Measurements from ENCODE around the gene TRPC4.

Gene TRPC4

DNA sequence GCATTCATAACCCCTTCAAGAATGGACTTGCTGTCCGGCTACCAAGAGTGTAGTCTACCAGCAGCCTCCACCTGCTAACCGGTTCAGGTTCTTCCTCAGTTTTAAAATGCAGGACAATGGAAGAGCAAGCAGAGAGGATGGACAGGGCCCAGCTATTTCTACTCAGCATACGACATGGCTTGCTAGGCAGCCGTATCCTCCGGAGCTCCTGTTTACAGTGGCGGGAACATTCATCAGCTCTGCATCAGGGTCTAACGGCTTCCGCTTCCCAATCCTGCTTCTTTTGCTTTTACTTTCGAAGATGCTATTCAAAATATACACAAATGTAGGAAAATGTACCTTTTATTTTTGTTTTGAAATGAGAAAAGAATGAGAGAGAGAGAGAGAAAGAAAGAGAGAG lies 118.5 kb downstream of the TRPC4 start:
- in situ Hi-C loops (cut with HindIII; ENCODE audit: low pct_unique_long_range_greater_than_20kb, low sequenced_read_pairs) = no loop called here
- no peak for TF ChIP-seq JUND (IDR thresholded peaks at IDR 0.05; ENCODE audit: low read depth)
- DNase-seq (ENCODE audit: low read depth in 1 of 2, low spot score in 1 of 2) = no peak

- no peak for DNase-seq (ENCODE audit: low read depth in 1 of 2, low spot score in 1 of 2)
- TF ChIP-seq JUND (IDR thresholded peaks at IDR 0.05; ENCODE audit: low read depth) = no peak
- in situ Hi-C loops (cut with HindIII; ENCODE audit: low pct_unique_long_range_greater_than_20kb, low sequenced_read_pairs) = no loop called here
These were observed 120.7 kb downstream of the TRPC4 start for GRCh38 chr13:37748913-37749312.

GRCh38 chr13:37747071-37747612 lies 122.4 kb downstream of the TRPC4 start:
- DNase-seq (ENCODE audit: low read depth in 1 of 2, low spot score in 1 of 2) = no peak

DNA sequence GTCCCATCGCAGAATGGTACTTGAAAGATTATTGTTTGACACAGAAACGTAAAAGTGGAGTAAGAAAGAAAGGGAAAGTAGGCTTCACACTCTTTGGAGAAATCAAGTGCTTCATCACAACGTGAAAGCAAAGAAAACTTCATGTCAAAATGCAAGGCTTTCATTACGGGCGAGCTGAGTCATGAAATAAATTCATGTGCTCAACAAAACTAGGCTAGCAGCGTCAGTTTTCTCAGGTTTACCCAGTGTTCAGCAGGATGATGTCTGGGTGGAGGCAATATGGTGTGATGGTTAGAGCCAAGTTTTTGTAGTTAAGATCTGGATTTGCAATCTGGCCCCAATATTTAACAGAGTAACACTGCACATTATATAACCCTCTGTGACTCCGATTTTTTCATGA lies 128.0 kb downstream of the TRPC4 start:
- in situ Hi-C loops (cut with HindIII; ENCODE audit: low pct_unique_long_range_greater_than_20kb, low sequenced_read_pairs) = no loop called here
- TF ChIP-seq JUND (IDR thresholded peaks at IDR 0.05; ENCODE audit: low read depth) = no peak
- no peak for DNase-seq (ENCODE audit: low read depth in 1 of 2, low spot score in 1 of 2)

More at GRCh38 chr13:37747071-37747612, 122.4 kb downstream of the TRPC4 start:
- no peak for TF ChIP-seq JUND (IDR thresholded peaks at IDR 0.05; ENCODE audit: low read depth)
- in situ Hi-C loops (cut with HindIII; ENCODE audit: low pct_unique_long_range_greater_than_20kb, low sequenced_read_pairs) = no loop called here

- DNase-seq (ENCODE audit: low read depth in 1 of 2, low spot score in 1 of 2) = no peak
- in situ Hi-C loops (cut with HindIII; ENCODE audit: low pct_unique_long_range_greater_than_20kb, low sequenced_read_pairs) = no loop called here
- no peak for TF ChIP-seq JUND (IDR thresholded peaks at IDR 0.05; ENCODE audit: low read depth)
These were observed 133.5 kb downstream of the TRPC4 start for GRCh38 chr13:37736045-37736444.

DNA sequence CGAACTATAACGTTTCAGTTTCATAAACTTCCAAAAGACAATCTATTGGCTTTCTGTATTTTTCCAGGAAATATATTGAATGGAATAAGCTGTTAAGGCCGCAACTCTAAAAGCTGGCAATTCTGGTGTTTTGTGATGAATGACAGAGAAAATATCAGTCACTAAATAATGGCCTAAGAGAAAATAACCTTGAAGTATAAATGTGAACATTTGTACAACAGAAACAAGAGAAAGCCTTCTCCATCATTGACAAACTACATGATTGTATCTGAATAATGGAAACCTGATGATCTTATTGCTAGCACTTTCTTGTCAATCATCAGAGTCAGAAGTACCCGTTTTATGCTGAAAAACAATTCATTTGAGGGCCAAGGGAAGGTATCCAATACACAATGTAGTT lies 134.3 kb downstream of the TRPC4 start:
- no peak for DNase-seq (ENCODE audit: low read depth in 1 of 2, low spot score in 1 of 2)
- in situ Hi-C loops (cut with HindIII; ENCODE audit: low pct_unique_long_range_greater_than_20kb, low sequenced_read_pairs) = no loop called here
- no peak for TF ChIP-seq JUND (IDR thresholded peaks at IDR 0.05; ENCODE audit: low read depth)

GRCh38 chr13:37729876-37730275 lies 139.7 kb downstream of the TRPC4 start:
- DNase-seq (ENCODE audit: low read depth in 1 of 2, low spot score in 1 of 2) = no peak
- TF ChIP-seq JUND (IDR thresholded peaks at IDR 0.05; ENCODE audit: low read depth) = no peak
- in situ Hi-C loops (cut with HindIII; ENCODE audit: low pct_unique_long_range_greater_than_20kb, low sequenced_read_pairs) = no loop called here

DNA sequence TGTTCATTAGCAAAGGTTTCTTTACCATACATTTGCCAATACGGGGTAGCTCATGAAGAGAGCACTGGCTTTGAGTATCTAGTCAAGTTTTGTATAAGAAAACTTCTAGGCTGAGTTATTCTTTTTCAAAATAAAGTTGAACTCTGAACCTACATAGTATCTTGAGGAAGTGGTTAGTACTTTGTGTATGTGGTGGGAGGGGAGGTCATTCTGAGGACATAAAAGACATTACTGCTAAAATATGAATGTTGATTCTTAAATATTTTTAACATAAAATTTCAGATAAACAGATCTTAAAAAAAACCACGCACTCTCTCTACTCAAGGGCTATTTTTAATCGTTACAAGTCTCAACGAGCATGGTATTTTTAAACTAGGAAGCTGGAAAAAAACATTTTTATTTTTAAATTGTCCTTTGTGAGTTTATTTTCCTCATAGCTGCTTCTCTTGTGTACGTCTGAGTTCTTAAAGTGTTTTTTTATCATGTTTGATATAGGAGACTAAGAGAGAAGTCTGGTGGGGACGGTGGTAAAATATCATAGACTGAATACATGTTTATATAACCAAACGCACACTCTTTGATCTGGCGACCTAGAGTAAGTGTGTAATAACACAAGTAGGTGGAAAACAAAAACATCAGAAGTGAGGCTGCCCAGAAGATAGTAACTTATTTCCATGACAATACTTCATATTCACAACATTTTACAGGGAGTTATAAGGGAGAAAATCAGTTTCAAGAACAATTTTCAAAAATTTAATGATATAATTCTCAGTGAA lies 153.0 kb downstream of the TRPC4 start:
- no peak for DNase-seq (ENCODE audit: low read depth in 1 of 2, low spot score in 1 of 2)
- no peak for TF ChIP-seq JUND (IDR thresholded peaks at IDR 0.05; ENCODE audit: low read depth)
- in situ Hi-C loops (cut with HindIII; ENCODE audit: low pct_unique_long_range_greater_than_20kb, low sequenced_read_pairs) = no loop called here

DNA sequence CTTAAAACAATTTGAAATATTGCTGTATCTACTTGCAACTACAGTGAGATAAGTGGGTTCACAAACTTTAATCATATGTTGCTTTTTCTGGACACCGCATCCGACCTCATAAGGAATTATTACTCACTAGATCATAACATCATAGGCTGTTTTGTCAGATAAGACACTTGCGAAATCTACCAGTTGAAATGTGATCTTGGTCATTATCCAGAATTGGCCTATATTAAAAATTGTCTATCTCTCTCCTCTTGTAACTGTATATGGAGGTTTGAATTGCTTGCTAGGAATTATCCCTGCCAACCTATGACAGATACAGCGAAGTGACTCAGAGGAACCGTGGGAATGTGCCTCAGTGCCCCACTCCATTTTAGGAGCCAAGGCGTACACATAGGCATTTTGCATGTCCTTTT lies 154.0 kb downstream of the TRPC4 start:
- in situ Hi-C loops (cut with HindIII; ENCODE audit: low pct_unique_long_range_greater_than_20kb, low sequenced_read_pairs) = no loop called here
- TF ChIP-seq JUND (IDR thresholded peaks at IDR 0.05; ENCODE audit: low read depth) = no peak
- DNase-seq (ENCODE audit: low read depth in 1 of 2, low spot score in 1 of 2) = no peak

GRCh38 chr13:37709318-37709717 lies 160.3 kb downstream of the TRPC4 start:
- no peak for TF ChIP-seq JUND (IDR thresholded peaks at IDR 0.05; ENCODE audit: low read depth)
- in situ Hi-C loops (cut with HindIII; ENCODE audit: low pct_unique_long_range_greater_than_20kb, low sequenced_read_pairs) = no loop called here
- no peak for DNase-seq (ENCODE audit: low read depth in 1 of 2, low spot score in 1 of 2)

DNA sequence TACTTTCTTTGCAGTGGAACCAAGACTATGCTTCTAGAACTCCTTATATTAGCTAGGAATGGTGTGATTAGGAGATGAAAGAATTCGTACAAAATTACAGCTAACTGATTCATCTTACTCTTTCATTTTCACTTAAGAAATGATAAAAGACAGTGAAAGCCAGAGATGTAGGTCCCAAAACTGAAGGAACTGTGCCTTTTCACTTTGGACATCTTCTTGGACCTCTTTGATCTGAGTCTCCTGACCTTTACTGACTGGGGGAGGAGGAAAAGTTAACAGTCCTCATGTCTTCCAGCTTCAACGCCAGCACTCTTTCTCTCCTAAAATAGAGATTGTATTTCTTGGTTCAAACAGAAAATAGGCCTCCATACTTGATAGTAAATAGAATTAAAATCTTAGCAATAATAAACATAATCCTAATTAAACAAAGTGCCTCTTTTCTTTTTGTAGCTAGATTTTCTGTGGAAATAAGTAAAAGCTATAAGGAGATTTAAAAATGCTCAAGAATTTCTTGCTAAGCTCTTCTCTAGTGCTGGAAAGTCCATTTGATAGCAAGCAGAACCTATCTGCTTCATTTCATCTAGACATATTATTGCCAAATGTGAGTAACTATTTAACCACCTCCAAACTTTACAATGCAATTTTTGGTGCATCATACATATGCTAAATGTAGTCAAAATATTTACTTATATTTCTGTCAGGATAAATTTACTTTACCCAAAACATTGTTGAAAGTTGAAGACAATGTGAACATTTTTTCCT lies 161.7 kb downstream of the TRPC4 start:
- no peak for TF ChIP-seq JUND (IDR thresholded peaks at IDR 0.05; ENCODE audit: low read depth)
- in situ Hi-C loops (cut with HindIII; ENCODE audit: low pct_unique_long_range_greater_than_20kb, low sequenced_read_pairs) = no loop called here
- DNase-seq (ENCODE audit: low read depth in 1 of 2, low spot score in 1 of 2) = no peak

- in situ Hi-C loops (cut with HindIII; ENCODE audit: low pct_unique_long_range_greater_than_20kb, low sequenced_read_pairs) = no loop called here
- no peak for TF ChIP-seq JUND (IDR thresholded peaks at IDR 0.05; ENCODE audit: low read depth)
- DNase-seq (ENCODE audit: low read depth in 1 of 2, low spot score in 1 of 2) = no peak
These were observed 163.5 kb downstream of the TRPC4 start for GRCh38 chr13:37706041-37706440.

- in situ Hi-C loops (cut with HindIII; ENCODE audit: low pct_unique_long_range_greater_than_20kb, low sequenced_read_pairs) = no loop called here
- no peak for DNase-seq (ENCODE audit: low read depth in 1 of 2, low spot score in 1 of 2)
- TF ChIP-seq JUND (IDR thresholded peaks at IDR 0.05; ENCODE audit: low read depth) = no peak
These were observed 167.6 kb downstream of the TRPC4 start for GRCh38 chr13:37701972-37702371.

Data from T47D (cell line).